HEK293T (cell line): ENCODE results near the gene FAM43A.

Experiments used
- ARNT ChIP-seq: fragments of 450-650 bp; IDR thresholded peaks from 2 replicates; pipeline ENCODE4 v1.6.1; 2017; ENCODE audit warnings: mild to moderate bottlenecking
- BHLHE40 ChIP-seq: fragments of 450-650 bp; IDR thresholded peaks from 2 replicates; pipeline ENCODE4 v1.6.1; 2016; ENCODE audit warnings: mild to moderate bottlenecking, moderate library complexity, borderline replicate concordance
- ELF4 ChIP-seq: fragments of 450-650 bp; IDR thresholded peaks from 2 replicates; pipeline ENCODE4 v1.6.1; 2017; ENCODE audit warnings: antibody characterized with exemption
- FOXA1 ChIP-seq: fragments of 450-650 bp; IDR thresholded peaks from 2 replicates; pipeline ENCODE4 v1.6.1; 2016; ENCODE audit warnings: mild to moderate bottlenecking
- FOXK2 ChIP-seq: fragments of 450-650 bp; IDR thresholded peaks from 2 replicates; pipeline ENCODE4 v1.6.1; 2016; ENCODE audit warnings: mild to moderate bottlenecking
- HDGF ChIP-seq: fragments of 450-650 bp; IDR thresholded peaks from 2 replicates; pipeline ENCODE4 v1.6.1; 2017; ENCODE audit warnings: antibody characterized with exemption, borderline replicate concordance
- L3MBTL2 ChIP-seq: fragments of 450-650 bp; conservative IDR thresholded peaks from 2 replicates; pipeline ENCODE4 v1.6.1; 2016; ENCODE audit warnings: mild to moderate bottlenecking
- LEF1 ChIP-seq: fragments of 450-650 bp; IDR thresholded peaks from 2 replicates; pipeline ENCODE4 v1.6.1; 2017; ENCODE audit warnings: mild to moderate bottlenecking, borderline replicate concordance
- NFRKB ChIP-seq: fragments of 450-650 bp; IDR thresholded peaks from 2 replicates; pipeline ENCODE4 v1.6.1; 2016; ENCODE audit warnings: mild to moderate bottlenecking, moderate library complexity
- PKNOX1 ChIP-seq: fragments of 450-650 bp; IDR thresholded peaks from 2 replicates; pipeline ENCODE4 v1.6.1; 2016
- SP1 ChIP-seq: fragments of 450-650 bp; IDR thresholded peaks from 2 replicates; pipeline ENCODE4 v1.6.1; 2017
- SUZ12 ChIP-seq: fragments of 450-650 bp; IDR thresholded peaks from 2 replicates; pipeline ENCODE4 v1.6.1; 2016; ENCODE audit warnings: mild to moderate bottlenecking
- TARDBP ChIP-seq: fragments of 450-650 bp; IDR thresholded peaks from 2 replicates; pipeline ENCODE4 v1.6.1; 2016

- TF ChIP-seq SUZ12 (no peak), BHLHE40 (no peak), PKNOX1 (no peak), FOXK2 (no peak), ARNT (no peak), FOXA1 (no peak), ELF4 (no peak), SP1 (no peak), LEF1 (no peak), HDGF (no peak), NFRKB (no peak), L3MBTL2 (no peak), TARDBP (no peak)
Observed at GRCh38 chr3:194705227-194705626, 19.5 kb downstream of the FAM43A start.
